GM10266 (cell line): Measurements from ENCODE around the gene CERS3.

Source experiments
- DNase-seq: peaks from one replicate; pipeline ENCODE4 v3.0.0; 2012; ENCODE audit errors: extremely low spot score
- CTCF ChIP-seq: IDR thresholded peaks from 2 replicates; pipeline ENCODE4 v1.5.1; 2012; ENCODE audit warnings: mild to moderate bottlenecking, low read depth; ENCODE audit not compliant: control insufficient read depth, insufficient read depth; ENCODE audit errors: missing control alignments

CERS3 gene

GRCh38 chr15:100531204-100531603, 2.5 kb upstream of the CERS3 start:
- no peak for DNase-seq
- TF ChIP-seq CTCF, result no peak

GRCh38 chr15:100529556-100529955, 806 bp upstream of the CERS3 start:
- DNase-seq, result no peak
- no peak for TF ChIP-seq CTCF

GRCh38 chr15:100526027-100526481, 2.7 kb downstream of the CERS3 start:
- no peak for TF ChIP-seq CTCF
- no peak for DNase-seq

- DNase-seq, result no peak
- no peak for TF ChIP-seq CTCF
These were observed 3.3 kb downstream of the CERS3 start for GRCh38 chr15:100525436-100525835.

GRCh38 chr15:100524326-100524725, 4.4 kb downstream of the CERS3 start:
- TF ChIP-seq CTCF, result no peak
- no peak for DNase-seq

GRCh38 chr15:100521907-100522306, 6.8 kb downstream of the CERS3 start:
- TF ChIP-seq CTCF, result no peak
- no peak for DNase-seq

GRCh38 chr15:100520132-100520921, 8.4 kb downstream of the CERS3 start:
- no peak for DNase-seq
- TF ChIP-seq CTCF, result no peak
